Nephron progenitor cell (in vitro differentiated cells): ENCODE data around the gene MEN1.

Experiments used
- DNase-seq: peaks from one replicate; pipeline ENCODE4 v3.0.0; 2021
- H3K27ac Mint-ChIP-seq: 2 replicates; pipeline ENCODE4 v1.8.0; 2021; ENCODE audit warnings: mild to moderate bottlenecking, moderate library complexity, mixed read lengths
- H3K27me3 Mint-ChIP-seq: 2 replicates; pipeline ENCODE4 v1.8.0; 2021; ENCODE audit warnings: mild to moderate bottlenecking, low read depth, mixed read lengths; ENCODE audit not compliant: poor library complexity
- H3K36me3 Mint-ChIP-seq: 2 replicates; pipeline ENCODE4 v1.8.0; 2021; ENCODE audit warnings: low read depth, mixed read lengths
- H3K4me1 Mint-ChIP-seq: 2 replicates; pipeline ENCODE4 v1.8.0; 2021; ENCODE audit warnings: mixed read lengths
- H3K4me3 Mint-ChIP-seq: 2 replicates; pipeline ENCODE4 v1.8.0; 2021; ENCODE audit warnings: mild to moderate bottlenecking, moderate library complexity, mixed read lengths
- H3K9me3 Mint-ChIP-seq: 2 replicates; pipeline ENCODE4 v1.8.0; 2021; ENCODE audit warnings: mild to moderate bottlenecking, moderate library complexity, mixed read lengths
- TF ChIP-seq, protein P1 (sequence below): fragments of 200-600 bp; sonication (generic); IDR thresholded peaks from 2 replicates; pipeline ENCODE4 v1.5.0; 2021; ENCODE audit warnings: antibody characterized with exemption

Gene MEN1

DNA sequence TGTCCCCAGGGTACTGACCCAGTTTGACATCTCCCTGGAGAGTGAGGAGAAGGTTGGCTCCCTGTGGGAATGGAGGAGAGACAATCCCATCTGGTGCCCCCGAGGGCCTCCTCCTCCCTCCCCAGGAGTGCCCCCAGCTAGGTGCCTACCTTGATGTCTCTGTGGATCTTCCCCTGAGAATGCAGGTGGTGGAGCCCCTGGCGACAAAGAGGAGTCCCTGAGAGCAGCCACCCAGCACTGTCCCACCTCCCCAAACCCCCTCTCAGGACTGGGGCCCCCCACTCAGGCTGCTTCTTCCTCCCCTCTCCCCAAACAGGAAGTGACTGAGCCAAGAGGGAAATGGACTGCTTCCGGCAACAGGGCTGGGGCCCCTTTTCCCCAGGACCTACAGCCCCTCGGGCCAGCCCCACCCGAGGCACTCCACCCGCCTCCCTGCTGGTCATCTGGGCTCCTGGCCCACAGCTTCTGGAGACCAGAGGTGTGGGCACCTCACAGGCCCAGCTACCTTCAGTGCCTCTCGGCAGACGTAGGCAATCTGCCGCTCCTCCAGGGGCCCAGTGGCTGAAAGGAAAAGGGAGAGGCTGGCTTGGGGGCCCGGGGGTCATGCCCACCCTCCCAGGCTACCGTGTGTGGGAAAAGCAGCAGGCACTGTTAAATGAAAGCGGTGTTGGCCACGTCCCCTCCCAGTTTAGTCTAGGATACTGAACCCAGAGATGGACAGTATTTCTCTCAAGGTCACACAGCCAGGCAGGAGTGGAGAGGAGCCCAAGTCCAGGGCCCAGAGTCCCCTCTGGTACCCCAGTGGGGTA is 8.6 kb downstream of the MEN1 start:
- H3K4me1 Mint-ChIP-seq: peaks cover 21% of the 10 kb centered on the region
- H3K4me3 Mint-ChIP-seq: peak overlapping the region; percentile 71
- H3K36me3 Mint-ChIP-seq: peaks cover 21% of the 10 kb centered on the region
- DNase-seq: no peak
- TF ChIP-seq, protein P1, sequence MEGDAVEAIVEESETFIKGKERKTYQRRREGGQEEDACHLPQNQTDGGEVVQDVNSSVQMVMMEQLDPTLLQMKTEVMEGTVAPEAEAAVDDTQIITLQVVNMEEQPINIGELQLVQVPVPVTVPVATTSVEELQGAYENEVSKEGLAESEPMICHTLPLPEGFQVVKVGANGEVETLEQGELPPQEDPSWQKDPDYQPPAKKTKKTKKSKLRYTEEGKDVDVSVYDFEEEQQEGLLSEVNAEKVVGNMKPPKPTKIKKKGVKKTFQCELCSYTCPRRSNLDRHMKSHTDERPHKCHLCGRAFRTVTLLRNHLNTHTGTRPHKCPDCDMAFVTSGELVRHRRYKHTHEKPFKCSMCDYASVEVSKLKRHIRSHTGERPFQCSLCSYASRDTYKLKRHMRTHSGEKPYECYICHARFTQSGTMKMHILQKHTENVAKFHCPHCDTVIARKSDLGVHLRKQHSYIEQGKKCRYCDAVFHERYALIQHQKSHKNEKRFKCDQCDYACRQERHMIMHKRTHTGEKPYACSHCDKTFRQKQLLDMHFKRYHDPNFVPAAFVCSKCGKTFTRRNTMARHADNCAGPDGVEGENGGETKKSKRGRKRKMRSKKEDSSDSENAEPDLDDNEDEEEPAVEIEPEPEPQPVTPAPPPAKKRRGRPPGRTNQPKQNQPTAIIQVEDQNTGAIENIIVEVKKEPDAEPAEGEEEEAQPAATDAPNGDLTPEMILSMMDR: no peak
- no peaks in the 10 kb centered on the region for H3K27me3 Mint-ChIP-seq
- H3K9me3 Mint-ChIP-seq: no peaks in the 10 kb centered on the region
- no peak overlapping the region for H3K27ac Mint-ChIP-seq

GRCh38 chr11:64801158-64801464 is 9.2 kb downstream of the MEN1 start:
- peaks cover 16% of the 10 kb centered on the region for H3K36me3 Mint-ChIP-seq
- H3K4me1 Mint-ChIP-seq: peaks cover 28% of the 10 kb centered on the region
- TF ChIP-seq, protein P1: no peak
- no peak for DNase-seq
- H3K27ac Mint-ChIP-seq: no peak overlapping the region
- H3K9me3 Mint-ChIP-seq: no peaks in the 10 kb centered on the region
- H3K4me3 Mint-ChIP-seq: no peak overlapping the region
- H3K27me3 Mint-ChIP-seq: no peaks in the 10 kb centered on the region

DNA sequence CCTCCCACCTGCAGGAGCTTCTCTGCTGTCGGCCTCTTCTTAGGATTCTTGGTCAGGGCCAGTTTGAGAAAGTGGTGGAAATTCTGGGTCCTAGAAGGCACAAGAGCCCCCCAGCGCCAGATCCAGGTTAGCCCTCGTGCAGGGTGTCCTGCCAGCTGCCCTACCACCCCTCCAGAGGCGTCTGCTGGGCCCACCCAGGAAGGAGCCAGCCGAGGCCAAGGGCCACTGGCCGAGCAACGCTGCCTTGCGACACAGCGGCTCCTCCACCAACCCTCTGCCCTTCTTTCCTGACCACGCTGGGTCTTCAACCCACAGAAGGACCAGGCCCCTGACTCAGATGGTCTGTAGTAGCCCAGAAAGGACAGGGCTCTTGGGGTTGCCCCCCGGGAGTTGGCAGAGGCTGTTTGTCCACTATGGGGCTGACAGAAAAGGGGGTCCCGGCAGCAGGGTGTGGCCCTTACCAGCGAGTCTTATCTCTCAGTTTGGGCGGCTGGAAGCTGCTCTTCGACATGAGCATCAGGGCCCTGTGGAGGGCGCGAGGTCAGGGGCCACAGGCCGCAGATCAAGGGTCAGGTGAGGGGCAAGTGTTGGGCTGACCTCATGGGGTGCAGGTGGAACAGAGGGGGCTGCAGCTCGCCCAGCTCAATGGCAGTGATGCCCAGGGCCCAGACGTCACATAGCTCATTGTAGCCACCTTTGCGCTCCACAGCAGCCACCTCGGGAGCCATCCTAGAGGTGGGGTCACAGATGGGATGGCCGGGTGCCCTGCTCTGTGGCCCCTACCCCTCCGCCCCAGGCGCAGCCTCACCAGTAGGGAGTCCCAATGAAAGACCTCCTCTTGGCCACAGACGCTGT is 9.8 kb downstream of the MEN1 start:
- no peaks in the 10 kb centered on the region for H3K9me3 Mint-ChIP-seq
- peaks cover 11% of the 10 kb centered on the region for H3K36me3 Mint-ChIP-seq
- H3K4me3 Mint-ChIP-seq: no peak overlapping the region
- H3K27me3 Mint-ChIP-seq: no peaks in the 10 kb centered on the region
- H3K4me1 Mint-ChIP-seq: peaks cover 33% of the 10 kb centered on the region
- TF ChIP-seq, protein P1: no peak
- no peak overlapping the region for H3K27ac Mint-ChIP-seq
- no peak for DNase-seq

- Mint-ChIP-seq H3K27ac (no peak overlapping the region), H3K9me3 (no peaks in the 10 kb centered on the region)
These were observed 10.6 kb downstream of the MEN1 start for GRCh38 chr11:64799623-64800302.

GRCh38 chr11:64799256-64799622 is 11.1 kb downstream of the MEN1 start:
- no peak for DNase-seq
- peaks cover 41% of the 10 kb centered on the region for H3K4me1 Mint-ChIP-seq
- peaks cover 8% of the 10 kb centered on the region for H3K36me3 Mint-ChIP-seq
- H3K9me3 Mint-ChIP-seq: no peaks in the 10 kb centered on the region
- no peaks in the 10 kb centered on the region for H3K27me3 Mint-ChIP-seq
- no peak overlapping the region for H3K27ac Mint-ChIP-seq
- TF ChIP-seq, protein P1: no peak
- H3K4me3 Mint-ChIP-seq: no peak overlapping the region

More at GRCh38 chr11:64799623-64800302, 10.6 kb downstream of the MEN1 start:
- Mint-ChIP-seq H3K36me3 (peaks cover 8% of the 10 kb centered on the region), H3K27me3 (no peaks in the 10 kb centered on the region), H3K4me1 (peaks cover 38% of the 10 kb centered on the region), H3K4me3 (no peak overlapping the region)
- no peak for DNase-seq
- TF ChIP-seq, protein P1: no peak
